NCI-H2171 treated with DMSO at 0.1 percent for 48 hours (cell line): Measurements from ENCODE around the gene KCNIP1.

ENCODE experiments used
- DNase-seq: peaks from one replicate; lab custom pipeline; 2025; lab: John Stamatoyannopoulos, UW

Gene KCNIP1

DNA sequence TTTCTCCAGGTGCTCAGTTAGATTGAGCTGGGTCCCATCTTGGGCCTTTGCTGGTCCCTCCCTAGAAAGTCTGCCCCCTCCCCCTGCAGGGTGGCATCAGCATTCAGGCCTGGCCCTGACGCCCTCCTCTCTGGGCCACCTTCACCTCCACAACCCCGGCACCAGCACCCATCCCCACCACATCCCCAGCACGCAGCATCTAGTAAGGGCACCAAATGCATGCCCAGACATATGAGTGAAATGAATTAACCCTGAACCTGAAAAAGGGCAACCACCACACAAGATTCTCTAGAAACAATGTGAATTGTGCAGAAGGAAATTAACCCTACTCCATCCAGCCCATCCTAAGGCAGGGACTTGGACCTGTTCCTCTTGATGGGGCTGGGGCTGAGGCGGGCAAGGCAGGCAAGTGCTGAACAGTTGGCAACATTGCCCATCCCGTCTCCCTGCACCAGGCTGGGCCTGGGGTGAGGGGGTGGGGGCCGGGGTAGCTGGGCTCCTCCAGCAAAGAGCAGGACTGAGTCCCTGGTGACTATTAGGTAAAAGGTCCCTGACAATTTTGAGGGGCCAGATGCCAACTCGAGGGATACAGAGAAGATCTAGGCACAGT is 125.9 kb downstream of the KCNIP1 start:
- no peak for DNase-seq

DNA sequence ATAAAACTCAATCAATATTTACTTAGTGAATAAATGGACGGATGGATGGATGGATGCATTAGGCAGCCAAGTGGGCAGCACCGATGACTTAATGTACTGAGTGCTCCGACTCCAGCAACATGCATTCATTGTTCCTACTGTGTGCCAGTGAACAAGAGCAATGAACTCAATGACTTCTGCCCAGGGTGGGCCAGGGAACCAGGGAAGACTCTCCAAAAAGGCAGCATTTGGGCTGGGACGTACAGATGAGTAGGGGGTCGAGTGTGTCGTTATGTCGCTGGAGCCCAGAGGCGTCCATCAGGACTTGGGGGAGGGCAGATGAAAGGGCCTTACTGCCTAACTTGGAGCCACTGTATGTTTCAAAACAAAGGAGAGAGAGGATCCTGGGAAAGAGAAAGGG is 126.4 kb downstream of the KCNIP1 start:
- DNase-seq, result no peak

DNA sequence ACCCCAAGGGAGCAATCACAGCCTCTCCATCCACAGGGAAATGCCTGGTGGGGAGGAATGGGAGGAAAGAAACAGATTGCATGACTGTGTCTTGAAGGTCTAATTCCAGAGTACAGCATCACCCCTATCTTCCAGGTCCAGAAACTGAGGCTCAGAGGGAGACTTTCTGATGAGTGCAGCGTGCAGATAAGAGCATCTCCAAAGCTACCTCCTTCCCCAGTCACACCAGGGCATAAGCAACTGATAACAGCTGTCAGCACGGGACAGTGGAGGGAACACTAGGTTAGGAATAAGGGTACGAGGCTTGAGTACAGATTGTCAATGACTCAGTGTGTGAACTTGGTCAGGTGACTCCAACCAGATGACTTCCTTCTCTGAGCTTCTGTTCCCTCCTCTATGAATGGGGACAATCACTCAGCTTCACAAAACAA is 126.9 kb downstream of the KCNIP1 start:
- no peak for DNase-seq

DNA sequence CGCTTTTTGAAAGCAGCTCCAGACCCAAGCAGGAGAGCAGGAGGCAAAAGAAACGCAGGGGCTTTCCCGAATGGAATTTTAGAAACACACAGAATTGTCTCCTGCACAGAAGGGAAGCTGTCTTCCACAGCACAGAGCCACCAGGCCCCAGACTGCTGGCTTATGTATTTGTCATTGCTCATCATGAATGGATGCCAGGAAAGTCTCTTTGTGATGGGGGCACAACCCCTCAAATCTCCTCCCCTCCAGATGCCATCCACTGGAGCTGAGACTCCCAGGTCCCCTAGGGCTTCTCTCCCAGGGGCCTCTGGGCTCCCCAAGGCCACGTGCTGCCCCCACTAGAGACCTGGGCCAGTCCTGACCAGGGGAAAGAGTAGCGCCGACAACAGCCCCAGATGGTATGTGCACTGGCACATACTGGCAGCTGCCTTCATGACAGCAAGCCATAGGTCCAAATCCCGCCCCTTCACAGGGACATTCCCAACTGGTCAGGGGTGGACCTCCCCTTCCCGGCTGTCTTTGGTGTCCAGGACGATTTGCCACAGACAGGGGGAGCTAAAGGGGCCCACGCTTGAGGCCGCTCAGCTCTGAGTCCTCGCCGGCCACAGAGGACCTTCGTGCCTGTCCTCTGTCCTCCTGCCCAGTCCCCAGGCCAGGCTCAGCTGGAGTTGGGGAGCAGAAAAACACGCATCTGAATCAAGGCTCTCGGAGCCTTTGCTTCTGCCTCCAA is 127.8 kb downstream of the KCNIP1 start:
- DNase-seq, result no peak

DNA sequence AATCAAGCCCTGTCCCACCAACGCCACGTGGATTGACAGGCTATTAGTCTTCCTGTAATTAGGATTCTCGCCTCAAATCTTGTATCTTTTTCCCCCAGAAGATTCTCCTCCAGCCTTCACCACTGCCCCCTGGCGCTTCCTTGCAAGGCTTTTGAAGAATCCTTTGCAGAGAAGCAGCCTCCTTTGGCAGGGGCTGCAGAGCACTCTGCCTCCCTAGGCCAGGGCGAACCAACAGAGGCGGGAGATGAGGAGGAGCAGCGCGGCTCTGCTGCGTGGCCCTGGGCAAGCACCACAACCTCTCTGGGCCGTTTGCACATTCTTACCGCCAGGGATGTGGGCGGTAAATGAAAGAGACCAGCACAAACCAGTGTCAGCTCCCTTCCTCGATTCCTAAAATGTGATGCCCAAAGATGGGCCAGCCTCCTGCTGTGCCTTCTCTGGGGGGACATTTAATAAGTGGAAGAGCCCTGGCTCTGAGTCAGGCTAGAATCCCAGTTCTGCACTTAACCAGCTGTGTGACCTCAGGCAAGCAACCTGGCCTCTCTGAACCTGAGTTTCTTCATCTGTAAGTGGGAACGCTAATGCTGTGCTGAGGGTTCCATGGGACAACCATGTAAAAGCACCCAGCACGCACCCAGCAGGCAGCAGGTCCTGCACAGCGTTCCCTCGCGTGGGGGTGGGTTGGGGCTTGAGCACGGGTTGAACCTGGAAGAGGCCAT is 128.6 kb downstream of the KCNIP1 start:
- DNase-seq, result no peak

DNA sequence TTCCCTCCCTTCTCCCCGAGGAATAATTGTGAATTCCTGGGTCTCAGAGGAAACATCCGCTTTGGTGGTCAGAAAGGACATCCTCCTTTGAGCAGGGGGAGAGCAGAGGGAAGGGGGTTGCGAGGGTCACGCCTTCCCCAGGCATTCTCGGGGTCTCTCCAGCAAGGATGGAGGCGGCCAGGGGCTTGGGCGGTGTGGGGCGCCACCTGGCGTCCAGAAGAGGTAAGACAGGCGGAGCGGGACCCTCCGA is 129.1 kb downstream of the KCNIP1 start:
- no peak for DNase-seq

DNA sequence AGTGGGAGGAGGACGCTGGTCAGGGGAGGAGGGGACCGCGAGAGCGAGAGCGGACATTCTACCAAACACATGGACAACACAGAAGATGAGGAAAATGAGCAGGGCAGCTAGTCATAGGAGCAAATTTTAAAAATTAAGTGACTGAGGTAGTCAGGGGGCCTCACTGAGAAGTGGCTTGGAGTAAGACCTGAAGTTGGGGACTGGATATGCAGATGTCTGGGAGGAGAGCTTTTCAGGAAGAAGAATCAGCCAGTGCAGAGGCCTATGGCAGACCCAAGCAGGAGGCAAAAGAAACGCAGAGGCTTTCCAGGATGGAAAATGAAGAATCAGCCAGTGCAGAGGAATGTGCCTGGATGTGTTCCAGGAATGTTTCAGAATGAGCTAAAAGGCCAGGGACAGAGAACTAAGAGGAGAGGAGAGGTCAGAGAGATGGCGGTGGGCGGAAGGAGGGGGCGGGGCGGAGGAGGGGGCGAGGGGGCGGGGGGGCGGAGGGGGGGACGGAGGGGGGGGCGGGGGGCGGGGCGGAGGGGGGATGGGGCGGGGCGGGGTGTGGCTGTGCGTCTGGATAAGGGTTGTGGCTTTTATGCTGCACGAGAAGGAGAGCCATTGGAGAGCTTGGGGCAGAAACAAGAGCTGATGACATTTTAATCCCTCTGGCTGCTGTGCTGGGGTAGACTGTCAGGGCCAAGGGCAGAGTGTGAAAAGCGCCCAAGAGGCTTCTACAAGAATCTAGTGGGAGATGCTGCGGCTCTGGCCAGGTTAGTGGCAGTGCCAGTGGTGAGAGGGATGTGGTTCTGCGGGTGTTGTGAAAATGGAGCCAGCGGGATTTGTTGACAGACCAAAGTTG is 129.6 kb downstream of the KCNIP1 start:
- DNase-seq, result peak; percentile 40

DNA sequence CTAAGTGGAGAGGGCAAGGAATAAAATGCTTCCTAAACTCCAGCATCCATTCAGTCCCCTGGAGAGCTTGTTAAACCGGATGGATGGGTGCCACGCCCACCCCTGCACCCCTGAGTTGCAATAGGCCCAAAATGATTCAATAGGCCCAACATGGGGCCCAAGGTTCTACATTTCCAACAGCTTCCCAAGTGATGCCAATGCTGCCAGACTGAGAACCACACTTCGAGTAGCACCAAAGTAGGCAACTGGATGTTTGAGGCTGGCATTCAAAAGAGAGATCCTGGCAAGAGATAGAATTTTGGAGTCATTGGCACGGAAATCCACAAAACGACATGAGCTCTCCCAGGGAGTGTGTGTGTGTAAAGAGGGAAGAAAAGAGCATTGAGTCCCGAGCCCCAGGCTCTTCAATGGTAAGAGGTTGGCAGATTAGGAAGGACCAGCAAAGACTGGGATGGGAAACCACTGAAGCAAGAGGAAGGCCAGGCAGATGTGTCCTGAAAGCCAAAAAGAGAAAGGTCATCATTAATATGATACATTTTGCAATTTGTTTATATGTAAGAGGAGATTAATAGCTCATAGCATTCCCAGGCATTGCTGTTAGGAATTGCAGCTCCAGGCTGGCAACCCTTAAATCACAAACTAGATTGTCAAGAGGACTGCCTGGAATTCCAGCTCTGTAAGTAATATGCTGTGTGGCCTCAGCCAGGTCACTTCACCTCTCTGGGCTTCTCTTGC is 130.6 kb downstream of the KCNIP1 start:
- DNase-seq, result no peak

DNA sequence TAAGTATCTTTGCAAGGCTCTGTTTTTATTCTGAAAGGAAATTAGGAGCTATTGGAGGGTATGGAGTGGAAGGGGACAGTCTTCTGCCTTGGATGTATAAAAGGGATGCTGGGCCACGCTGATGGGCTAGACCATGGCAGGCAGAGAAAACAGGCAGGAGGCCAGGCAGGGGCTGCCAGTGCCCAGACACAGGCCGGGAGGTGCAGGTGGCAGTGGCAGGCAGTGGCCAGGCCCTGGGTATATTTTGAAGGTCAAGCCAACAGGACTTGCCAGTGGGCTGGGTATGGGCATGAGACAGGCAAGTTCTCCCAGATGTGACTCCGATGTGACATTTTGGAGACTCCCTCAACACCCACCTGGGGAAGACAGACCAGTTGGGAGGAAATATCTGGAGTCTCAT is 131.9 kb downstream of the KCNIP1 start:
- no peak for DNase-seq

DNA sequence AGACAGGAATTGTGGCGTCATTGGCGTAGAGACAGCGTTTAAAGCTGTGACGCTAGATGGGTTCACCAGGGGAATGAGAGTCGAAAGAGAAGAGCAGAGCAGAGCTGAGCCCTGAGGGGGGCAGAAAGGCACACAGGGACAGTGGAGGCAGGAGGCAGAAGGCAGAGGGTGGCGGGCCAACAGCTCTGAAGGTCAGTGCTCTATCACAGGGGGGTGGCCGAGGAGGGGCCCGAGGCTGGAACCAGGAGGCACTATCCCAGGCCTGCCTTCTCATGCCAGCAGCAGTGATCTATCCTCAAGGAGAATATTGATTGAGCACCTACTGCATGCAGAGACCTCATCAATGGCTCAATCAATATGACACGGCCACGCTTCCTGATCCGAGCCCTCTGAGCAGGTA is 132.4 kb downstream of the KCNIP1 start:
- no peak for DNase-seq

DNA sequence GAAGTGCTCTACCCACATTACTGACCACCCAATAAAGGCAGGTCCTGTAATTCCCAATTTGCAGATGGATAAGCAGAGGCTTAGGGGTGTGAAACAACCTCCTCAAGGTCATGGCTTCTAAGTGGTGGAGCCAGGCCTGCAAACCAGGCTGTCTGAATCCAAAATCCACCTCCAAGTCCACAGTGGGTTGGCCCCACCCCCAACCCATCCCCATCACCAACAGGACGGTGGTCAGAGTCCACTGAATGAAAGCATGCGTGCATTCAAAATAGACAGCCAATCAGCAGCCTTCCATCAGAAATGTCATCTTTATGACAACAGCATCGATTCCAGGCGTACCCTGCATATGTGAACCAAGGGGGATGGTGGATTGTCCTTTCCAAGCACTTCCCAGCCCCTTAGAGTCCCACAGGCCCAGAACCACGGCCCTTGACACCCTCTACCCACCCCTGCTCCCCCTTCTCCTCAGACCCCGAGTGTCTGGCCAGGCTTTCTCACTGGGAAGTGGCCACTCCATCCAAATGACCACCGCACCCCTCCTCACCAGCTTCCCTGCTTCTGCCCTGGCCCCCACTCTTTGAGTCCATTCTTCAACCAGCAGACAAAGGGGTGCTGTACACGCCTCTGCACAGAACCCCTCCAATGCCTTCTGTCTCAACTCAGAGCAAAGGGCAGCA is 133.1 kb downstream of the KCNIP1 start:
- no peak for DNase-seq

DNA sequence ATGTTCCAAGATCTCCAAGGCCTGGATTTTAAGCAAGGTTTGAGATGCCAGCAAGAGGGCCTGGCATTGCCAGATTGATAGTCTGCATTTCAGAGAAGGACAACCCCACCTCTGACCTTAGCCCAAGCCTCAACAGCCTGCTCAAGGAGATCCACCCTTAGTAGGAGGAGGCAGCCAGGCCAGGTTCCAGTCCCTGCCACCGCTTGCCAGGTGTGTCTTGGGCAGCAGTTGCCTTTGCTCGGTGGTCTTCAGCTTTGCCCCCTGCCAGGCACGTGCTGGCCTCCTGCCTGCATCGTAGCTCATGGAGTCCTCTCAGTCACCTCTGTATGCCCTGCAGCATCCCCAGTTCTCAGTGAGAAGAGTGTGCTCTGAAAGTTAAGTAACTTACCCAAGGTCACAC is 134.2 kb downstream of the KCNIP1 start:
- no peak for DNase-seq

DNA sequence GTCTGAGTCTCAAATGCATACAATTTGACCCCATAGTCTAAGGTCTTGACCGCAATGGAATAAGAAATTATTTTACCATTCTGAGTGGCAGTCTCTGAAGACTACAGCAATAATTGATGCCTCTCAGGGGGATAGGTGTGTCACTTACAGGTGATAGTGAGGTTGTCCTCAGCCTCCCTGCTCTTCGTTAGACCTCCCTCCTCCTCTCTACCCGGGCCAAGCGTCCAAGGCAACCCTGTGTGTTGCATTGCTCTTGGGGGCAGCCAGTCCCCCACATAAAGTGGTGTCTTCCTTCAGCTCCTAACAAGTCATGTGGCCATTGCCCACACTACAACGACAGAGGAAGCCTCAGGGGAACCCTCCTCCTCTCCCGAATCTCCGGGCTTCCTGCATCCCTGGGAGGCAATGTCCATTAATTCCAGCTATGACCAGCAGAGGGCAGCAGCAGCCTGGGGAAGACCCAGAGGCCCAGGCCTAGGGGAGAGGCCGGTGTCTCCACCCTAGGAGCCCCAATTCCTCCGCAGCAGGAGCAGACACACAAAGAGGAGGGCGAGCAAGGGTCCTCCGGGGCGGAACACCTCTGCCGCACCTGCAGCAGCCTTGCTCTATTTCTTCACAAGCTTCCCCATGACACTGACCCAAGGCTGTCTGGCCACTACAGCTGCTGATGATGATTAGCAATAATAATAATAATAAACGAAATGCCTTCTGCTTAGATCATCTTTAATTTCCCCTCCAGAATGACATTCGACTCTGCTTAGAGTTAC is 134.8 kb downstream of the KCNIP1 start:
- peak; percentile 32 for DNase-seq

DNA sequence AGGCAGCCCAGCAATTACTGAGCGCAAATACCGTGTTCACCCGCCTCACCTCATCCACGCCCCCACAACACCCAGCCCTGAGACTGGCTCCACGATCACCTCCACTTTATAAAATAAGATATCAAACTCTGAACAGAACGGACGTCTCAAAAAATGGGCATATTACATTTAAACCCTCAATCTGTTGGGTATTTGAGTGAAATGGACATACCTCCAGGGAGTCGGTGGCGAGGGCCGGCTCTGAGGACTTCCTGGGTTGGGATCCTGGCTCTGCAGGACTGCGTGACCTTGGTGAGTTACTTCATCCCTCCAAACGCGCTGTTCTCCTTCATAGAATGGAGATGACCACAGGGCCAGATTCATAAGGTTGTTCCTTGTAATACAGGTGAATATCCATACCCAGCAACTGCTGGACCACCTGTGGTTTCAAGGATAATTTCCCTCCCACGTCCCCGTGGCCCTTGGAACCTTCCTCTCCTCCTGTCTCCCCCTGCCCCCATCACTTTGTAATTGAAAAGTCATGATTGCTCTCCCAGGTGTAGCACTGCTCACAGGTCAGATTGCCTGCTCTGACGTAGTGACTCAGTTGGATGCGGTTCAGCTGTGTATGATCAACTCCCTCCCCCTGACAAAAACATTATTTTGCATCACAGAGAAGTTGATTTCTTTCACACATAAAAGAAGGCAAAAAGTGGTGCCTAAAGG is 135.6 kb downstream of the KCNIP1 start:
- no peak for DNase-seq

DNA sequence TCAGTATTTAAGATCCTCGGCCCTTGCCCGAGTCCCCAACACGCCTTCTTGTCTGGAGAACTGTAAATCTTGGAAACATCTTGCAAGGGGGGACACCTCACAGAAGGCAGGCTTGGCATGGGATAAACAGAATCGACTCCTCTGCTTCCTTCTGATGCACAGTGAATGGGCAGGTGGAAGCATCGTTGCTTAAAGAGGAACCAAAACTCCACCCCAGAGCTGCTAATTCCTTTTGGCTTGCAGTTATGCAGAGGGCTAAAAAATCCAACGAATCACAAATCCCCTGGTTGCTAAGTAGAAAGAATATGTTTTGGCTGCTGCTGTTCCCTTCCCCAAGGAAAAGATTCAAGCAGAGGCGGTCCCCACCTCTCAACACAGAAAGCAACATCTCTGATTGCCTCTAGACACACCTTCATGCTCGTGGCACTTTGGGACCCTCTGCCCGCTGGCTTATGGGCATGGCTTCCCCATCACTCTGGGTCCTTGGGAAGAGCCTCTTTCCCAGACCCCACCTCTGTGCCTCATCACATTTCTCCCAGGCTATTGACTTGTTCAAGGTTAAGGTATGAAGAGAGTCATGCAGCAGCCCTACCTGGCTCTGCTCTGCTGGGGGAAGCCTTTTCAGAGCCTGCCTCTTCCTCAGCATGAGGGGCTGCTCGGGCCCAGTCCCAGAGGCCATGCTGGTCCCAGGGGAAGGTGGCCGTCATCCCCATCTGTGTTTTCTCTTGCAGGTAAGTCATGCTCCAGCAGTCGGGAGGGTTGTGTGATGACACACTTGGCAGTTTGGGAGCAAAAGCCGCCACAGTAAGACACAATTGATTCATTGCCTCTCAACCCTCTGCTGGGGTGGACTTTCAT is 137.1 kb downstream of the KCNIP1 start:
- no peak for DNase-seq

DNA sequence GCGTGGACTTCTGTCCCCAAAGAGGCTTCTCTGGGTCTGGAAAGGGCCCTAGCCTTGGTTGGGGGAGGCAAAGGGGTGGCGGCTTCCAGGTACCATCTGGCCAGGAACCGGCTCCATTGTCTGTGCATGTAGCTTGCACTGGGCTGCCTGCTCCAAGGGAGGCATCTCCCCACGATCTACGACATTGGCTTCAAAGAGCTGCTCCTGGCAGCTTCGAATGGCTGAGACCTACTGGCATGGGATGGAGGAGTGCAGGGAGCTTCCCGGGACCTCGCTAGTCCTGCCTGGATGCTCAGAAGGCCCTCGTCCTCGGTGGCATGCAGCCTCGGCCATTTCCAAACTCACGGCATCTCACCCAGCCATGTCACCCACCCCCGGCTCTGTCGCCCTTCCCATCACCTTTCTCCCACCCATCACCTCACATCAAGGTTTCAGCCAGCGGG is 137.8 kb downstream of the KCNIP1 start:
- no peak for DNase-seq

DNA sequence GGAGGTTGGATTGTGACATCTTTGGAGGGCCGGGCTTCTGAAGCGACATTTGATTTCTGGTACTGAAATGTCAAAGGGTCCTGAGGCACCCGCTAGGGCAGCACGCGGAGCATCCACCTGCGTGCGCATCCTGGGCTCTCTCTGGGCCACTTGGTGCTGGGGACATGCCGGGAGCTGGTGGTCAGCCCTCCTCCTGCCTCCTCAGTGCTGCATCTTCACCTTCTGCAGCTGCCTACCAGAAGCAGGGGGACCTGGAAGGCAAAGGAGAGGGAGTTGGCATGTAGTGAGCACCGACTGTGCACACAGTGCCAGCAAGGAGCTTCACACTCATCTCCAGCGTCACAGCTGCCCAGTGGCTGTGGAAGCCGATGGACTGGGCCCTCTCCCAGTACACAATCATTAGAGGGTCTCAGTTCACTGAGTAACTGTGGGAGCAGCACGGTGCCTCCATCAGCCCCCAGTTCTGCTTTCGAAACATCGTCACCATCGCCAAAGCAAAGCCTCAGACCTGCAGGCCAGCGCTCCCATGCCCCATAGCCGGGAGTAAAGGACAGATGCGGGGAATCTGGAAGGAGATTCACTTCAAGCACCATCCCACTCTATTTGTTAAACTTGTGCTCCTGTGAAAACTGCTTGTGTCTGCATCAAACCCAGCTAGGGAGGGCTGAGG is 138.4 kb downstream of the KCNIP1 start:
- DNase-seq, result no peak

DNA sequence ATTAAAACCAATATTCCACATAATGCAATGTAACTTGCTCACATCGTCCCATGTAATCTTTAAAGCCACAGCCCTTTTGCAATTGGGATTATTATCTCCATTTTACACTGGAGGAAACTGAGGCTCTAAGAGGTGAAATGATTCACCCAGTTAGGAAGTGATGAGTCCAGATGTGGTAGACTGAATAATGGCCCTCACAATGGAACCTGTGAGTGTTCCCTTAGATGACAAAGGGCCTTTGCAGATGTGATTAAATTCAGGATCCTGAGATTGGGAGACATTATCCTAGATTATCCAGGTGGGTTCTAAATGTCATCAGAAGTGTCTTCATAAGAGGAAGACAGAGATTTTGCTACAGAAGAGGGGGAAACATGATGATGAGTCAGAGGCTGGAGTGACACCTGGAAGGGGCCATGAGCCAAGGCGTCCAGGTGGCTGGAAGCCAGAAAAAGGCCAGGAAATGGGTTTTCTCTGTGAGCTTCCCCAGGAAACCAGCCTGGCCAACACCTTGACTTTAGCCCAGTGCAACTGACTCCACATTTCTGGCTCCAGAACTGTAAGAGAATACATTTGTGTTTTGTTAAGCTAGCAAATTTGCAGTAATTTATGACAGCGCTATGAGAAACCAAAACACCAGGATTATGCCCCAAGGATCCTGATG is 139.1 kb downstream of the KCNIP1 start:
- no peak for DNase-seq
